GM12873 (cell line): Measurements from ENCODE around the gene CAPN13.

Source experiments
- CTCF ChIP-seq: IDR thresholded peaks from 2 replicates; pipeline ENCODE4 v1.5.1; 2012; ENCODE audit warnings: low read depth, mild to moderate bottlenecking, moderate library complexity, low read length, control low read depth; ENCODE audit not compliant: insufficient read depth; ENCODE audit errors: missing control alignments

CAPN13 gene

GRCh38 chr2:30736461-30737325, 70.6 kb downstream of the CAPN13 start:
- no peak for TF ChIP-seq CTCF

- no peak for TF ChIP-seq CTCF
These were observed 73.2 kb downstream of the CAPN13 start for GRCh38 chr2:30733876-30734520.

- no peak for TF ChIP-seq CTCF
These were observed 74.4 kb downstream of the CAPN13 start for GRCh38 chr2:30732876-30733275.

GRCh38 chr2:30732376-30732775, 74.9 kb downstream of the CAPN13 start:
- TF ChIP-seq CTCF: no peak

DNA sequence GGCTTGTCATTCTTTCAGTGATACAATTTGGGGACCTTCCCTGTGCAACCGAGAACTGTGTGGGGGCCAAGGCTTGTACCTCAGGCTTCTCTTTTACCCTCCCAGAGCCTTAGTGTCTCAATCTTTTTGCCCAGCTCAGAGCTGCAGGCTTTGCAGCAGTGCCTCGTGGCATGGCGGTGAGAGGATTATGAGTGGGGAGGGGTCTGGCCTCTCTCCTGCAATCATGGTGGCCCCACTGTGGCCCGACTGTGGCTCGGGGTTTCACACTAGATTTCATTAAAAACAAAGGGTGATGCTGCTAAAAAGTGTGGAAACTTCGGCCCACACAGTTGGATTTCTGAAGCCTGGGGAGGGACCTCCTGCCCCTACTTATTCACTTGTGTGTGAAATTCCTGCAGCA, 75.5 kb downstream of the CAPN13 start:
- no peak for TF ChIP-seq CTCF

GRCh38 chr2:30730736-30731647, 76.3 kb downstream of the CAPN13 start:
- no peak for TF ChIP-seq CTCF

GRCh38 chr2:30729031-30729430, 78.2 kb downstream of the CAPN13 start:
- TF ChIP-seq CTCF: no peak
